GM23338 (cell line): ENCODE results near the gene EXOC3L4. TPM values are rescaled to one million over a fixed set of nuclear protein-coding genes. Genes with fewer than 3 reads are reported as not detected.
"Not testable (repeated sequence)": the region's sequence is repeated elsewhere in the genome, so short reads cannot be mapped to it uniquely, and the experiment has no call there.

Source experiments
- ATAC-seq: fragments of 200-7000 bp; cut with Tn5 transposase; 3 replicates; pipeline ENCODE4 v1.9.1; 2020
- DNase-seq: peaks from one replicate; pipeline ENCODE4 v3.0.0-alpha.2; 2015; ENCODE audit warnings: low spot score
- H2AFZ ChIP-seq: fragments of 200-600 bp; sonication (generic); 2 replicates; pipeline ENCODE4 v1.8.0; 2016; ENCODE audit warnings: antibody characterized with exemption, mild to moderate bottlenecking, moderate library complexity
- H3F3A ChIP-seq: fragments of 200-600 bp; sonication (generic); replicated peaks from 2 replicates; pipeline ENCODE4 v1.8.0; 2017; ENCODE audit warnings: antibody characterized with exemption, mixed run types, low read depth
- H3K27ac ChIP-seq: fragments of 200-600 bp; sonication (generic); 2 replicates; pipeline ENCODE4 v1.6.1; 2016; ENCODE audit warnings: low read depth
- H3K27me3 ChIP-seq: fragments of 200-600 bp; sonication (generic); 2 replicates; pipeline ENCODE4 v1.8.0; 2016; ENCODE audit warnings: mild to moderate bottlenecking, mixed run types, moderate library complexity; ENCODE audit not compliant: insufficient read depth
- H3K36me3 ChIP-seq: fragments of 200-600 bp; sonication (generic); 2 replicates; pipeline ENCODE4 v1.8.0; 2016; ENCODE audit warnings: mild to moderate bottlenecking; ENCODE audit not compliant: insufficient read depth
- H3K4me1 ChIP-seq: fragments of 200-600 bp; sonication (generic); 2 replicates; pipeline ENCODE4 v1.8.0; 2016; ENCODE audit warnings: mild to moderate bottlenecking, moderate library complexity; ENCODE audit not compliant: insufficient read depth
- H3K4me2 ChIP-seq: fragments of 200-600 bp; sonication (generic); 2 replicates; pipeline ENCODE4 v1.7.1; 2017; ENCODE audit warnings: mixed run types
- H3K4me3 ChIP-seq: fragments of 200-600 bp; sonication (generic); 2 replicates; pipeline ENCODE4 v1.6.1; 2016; ENCODE audit warnings: mixed run types
- H3K79me2 ChIP-seq: fragments of 200-600 bp; sonication (generic); replicated peaks from 2 replicates; pipeline ENCODE4 v1.8.0; 2017; ENCODE audit warnings: mild to moderate bottlenecking; ENCODE audit not compliant: insufficient read depth
- H3K9me2 ChIP-seq: fragments of 200-600 bp; sonication (generic); 2 replicates; pipeline ENCODE4 v1.8.0; 2017; ENCODE audit not compliant: insufficient read depth
- H4K20me1 ChIP-seq: fragments of 200-600 bp; sonication (generic); replicated peaks from 2 replicates; pipeline ENCODE4 v1.8.0; 2017; ENCODE audit warnings: mild to moderate bottlenecking; ENCODE audit not compliant: insufficient read depth
- H3K27ac Mint-ChIP-seq: 2 replicates; pipeline ENCODE4 v1.8.0; 2020; ENCODE audit warnings: inconsistent platforms, mild to moderate bottlenecking, moderate library complexity, mixed read lengths
- H3K27me3 Mint-ChIP-seq: 3 replicates; pipeline ENCODE4 v1.8.0; 2022; ENCODE audit warnings: low read depth, mild to moderate bottlenecking, moderate library complexity, mixed read lengths, inconsistent platforms; ENCODE audit not compliant: insufficient read depth, poor library complexity
- H3K36me3 Mint-ChIP-seq: 3 replicates; pipeline ENCODE4 v1.8.0; 2021; ENCODE audit warnings: low read depth, mild to moderate bottlenecking, inconsistent platforms, moderate library complexity, mixed read lengths
- H3K4me1 Mint-ChIP-seq: 3 replicates; pipeline ENCODE4 v1.8.0; 2020; ENCODE audit warnings: mild to moderate bottlenecking, inconsistent platforms, mixed read lengths
- H3K4me3 Mint-ChIP-seq: 3 replicates; pipeline ENCODE4 v1.8.0; 2021; ENCODE audit warnings: moderate library complexity, mild to moderate bottlenecking, inconsistent platforms, mixed read lengths
- H3K9me3 Mint-ChIP-seq: 3 replicates; pipeline ENCODE4 v1.8.0; 2020; ENCODE audit warnings: moderate library complexity, mild to moderate bottlenecking, inconsistent platforms, mixed read lengths
- CREB1 ChIP-seq: fragments of 250-450 bp; sonication (Bioruptor Pico); IDR thresholded peaks from 2 replicates; pipeline ENCODE4 v1.5.0; 2020; ENCODE audit warnings: low read depth, mild to moderate bottlenecking, moderate library complexity
- ETS1 ChIP-seq: IDR thresholded peaks from 2 replicates; pipeline ENCODE4 v1.6.1; 2016; ENCODE audit warnings: antibody characterized with exemption
- EZH2 ChIP-seq: fragments of 200-600 bp; sonication (generic); IDR thresholded peaks from one replicate; pipeline ENCODE4 v1.8.0; 2017; ENCODE audit warnings: antibody characterized with exemption, mild to moderate bottlenecking, low read depth; ENCODE audit not compliant: unreplicated experiment
- EZH2phosphoT487 ChIP-seq: fragments of 200-600 bp; sonication (generic); IDR thresholded peaks from one replicate; pipeline ENCODE4 v1.8.1; 2018; ENCODE audit warnings: antibody characterized with exemption; ENCODE audit not compliant: unreplicated experiment
- JUNB ChIP-seq: IDR thresholded peaks from one replicate; pipeline ENCODE4 v1.6.1; 2016; ENCODE audit warnings: antibody characterized with exemption; ENCODE audit not compliant: unreplicated experiment
- NANOG ChIP-seq: IDR thresholded peaks from 2 replicates; pipeline ENCODE4 v1.6.1; 2016; ENCODE audit warnings: antibody characterized with exemption, borderline replicate concordance
- POLR2AphosphoS5 ChIP-seq: IDR thresholded peaks from 2 replicates; pipeline ENCODE4 v1.6.1; 2016; ENCODE audit warnings: antibody characterized with exemption, low read depth
- REST ChIP-seq: IDR thresholded peaks from one replicate; pipeline ENCODE4 v1.6.1; 2018; ENCODE audit warnings: antibody characterized with exemption; ENCODE audit not compliant: unreplicated experiment
- STAT1 ChIP-seq: IDR thresholded peaks from one replicate; pipeline ENCODE4 v1.6.1; 2016; ENCODE audit warnings: antibody characterized with exemption; ENCODE audit not compliant: unreplicated experiment
- ZNF114 ChIP-seq: fragments of 250-450 bp; sonication (Bioruptor Pico); IDR thresholded peaks from 2 replicates; pipeline ENCODE4 v1.5.0; 2020; ENCODE audit warnings: mild to moderate bottlenecking, moderate library complexity
- ZNF331 ChIP-seq: fragments of 250-450 bp; sonication (Bioruptor Pico); IDR thresholded peaks from 2 replicates; pipeline ENCODE4 v1.5.0; 2020; ENCODE audit warnings: low read depth, mild to moderate bottlenecking, moderate library complexity
- polyA plus RNA-seq: library from polyadenylated mRNA; unstranded; fragments of >200 nt; fragmentation: Nextera tagmentation; extraction: Ambion mirVana; gene quantifications from 2 replicates; pipeline ENCODE4 v1.2.1, GENCODE V29; 2016
- total RNA-seq: library from RNA; depleted of rRNA; stranded (reverse); fragments of >200 nt; shearing (Covaris generic); gene quantifications from 2 replicates; pipeline ENCODE4 v1.2.3, GENCODE V29; 2014

EXOC3L4 gene
- total and polyA plus RNA-seq, 2 experiments from 2014 or later, result not detected

DNA sequence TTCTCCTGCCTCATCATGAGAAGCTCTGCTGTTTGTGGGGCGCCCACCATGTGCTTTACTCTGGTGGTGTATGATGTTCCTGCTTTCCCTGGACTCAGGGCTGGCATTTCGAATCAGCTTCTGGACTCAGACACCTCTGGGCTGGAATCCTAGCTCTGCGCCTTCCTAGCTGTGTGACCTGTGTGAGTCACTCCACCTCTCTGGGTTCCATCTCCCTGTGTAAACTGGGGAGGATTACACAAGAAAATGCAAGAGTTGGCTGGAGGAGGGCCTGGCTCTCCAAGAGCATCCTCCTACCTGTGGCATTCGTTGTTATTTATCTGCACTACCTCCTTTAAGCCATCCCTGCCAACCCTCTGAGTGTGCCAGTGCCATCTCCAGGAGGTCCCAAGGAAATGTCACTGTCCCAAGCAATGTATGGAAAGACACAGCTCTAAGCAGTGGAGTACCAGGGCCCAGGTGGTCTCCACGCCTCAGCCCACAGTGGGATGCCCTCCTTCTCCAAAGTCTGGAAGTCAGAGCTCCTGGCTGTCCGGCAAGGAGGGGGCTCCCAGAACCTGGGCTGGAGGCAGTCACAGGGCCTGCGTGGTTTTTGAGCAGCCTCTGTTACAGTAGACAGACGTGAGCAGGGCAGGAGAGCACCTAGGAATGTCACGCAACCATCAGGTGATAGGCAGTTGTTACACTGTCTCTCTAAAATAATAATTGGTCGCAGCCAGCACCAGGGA is 21.5 kb downstream of the EXOC3L4 start (continued):
- TF ChIP-seq ETS1 (no peak), REST (no peak), ZNF114 (CRISPR knock-in tag) (no peak), CREB1 (no peak), STAT1 (no peak), JUNB (no peak), EZH2phosphoT487 (no peak), ZNF331 (CRISPR knock-in tag) (no peak), POLR2AphosphoS5 (no peak)

DNA sequence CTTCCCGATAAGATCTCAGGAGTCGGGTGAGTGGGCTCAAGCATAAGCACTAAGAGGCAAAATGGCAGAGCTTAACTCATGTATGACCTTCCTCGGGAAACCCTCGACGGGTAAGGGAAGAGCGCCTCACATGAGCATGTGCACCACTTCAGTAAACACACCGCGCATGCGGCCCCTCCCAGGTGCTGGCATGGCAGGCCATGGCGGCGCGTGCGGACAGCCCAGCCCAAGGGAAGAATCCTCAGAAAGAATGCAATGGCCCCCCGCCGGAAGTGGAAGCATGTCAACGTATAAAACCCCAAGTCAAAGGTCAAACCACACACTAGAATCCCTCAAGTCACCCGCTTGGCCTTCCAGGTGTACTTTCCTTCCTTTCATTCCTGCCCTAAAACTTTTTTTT is 22.1 kb downstream of the EXOC3L4 start:
- Mint-ChIP-seq H3K9me3 (no peaks in the 10 kb centered on the region), H3K36me3 (no peaks in the 10 kb centered on the region), H3K27me3 (peaks cover 15% of the 10 kb centered on the region), H3K27ac (no peak overlapping the region), H3K4me1 (peaks cover 13% of the 10 kb centered on the region), H3K4me3 (no peak overlapping the region)
- H3K27ac ChIP-seq, result no peak overlapping the region
- H3K4me2 ChIP-seq, result no peak overlapping the region
- H3K79me2 ChIP-seq, result no peaks in the 10 kb centered on the region
- H3K36me3 ChIP-seq, result no peaks in the 10 kb centered on the region
- H3K9me2 ChIP-seq, result no peaks in the 10 kb centered on the region
- 0 out of 2 replicates have a peak, but pooled peaks cover 11% of the 10 kb centered on the region for H3K27me3 ChIP-seq
- no peak overlapping the region for H3K4me3 ChIP-seq
- DNase-seq (no peak), ATAC-seq (no peak)
- no peaks in the 10 kb centered on the region; the same call in 1 of the 2 replicates for H3F3A ChIP-seq
- peaks cover 7% of the 10 kb centered on the region; the same call in 1 of the 2 replicates for H3K4me1 ChIP-seq
- no peak overlapping the region for H2AFZ ChIP-seq
- TF ChIP-seq ZNF331 (CRISPR knock-in tag), result no peak
- TF ChIP-seq NANOG, result no peak
- TF ChIP-seq CREB1, result no peak
- TF ChIP-seq EZH2, result no peak
- no peak for TF ChIP-seq ZNF114 (CRISPR knock-in tag)
- TF ChIP-seq POLR2AphosphoS5, result no peak
- no peaks in the 10 kb centered on the region for H4K20me1 ChIP-seq

- H3K27ac ChIP-seq, H3K4me3 ChIP-seq, H3F3A ChIP-seq, H3K36me3 ChIP-seq, DNase-seq, H3K4me2 ChIP-seq, H3K36me3 Mint-ChIP-seq, ATAC-seq, H3K27ac Mint-ChIP-seq, H2AFZ ChIP-seq, H3K9me2 ChIP-seq, H3K9me3 Mint-ChIP-seq, H4K20me1 ChIP-seq, H3K79me2 ChIP-seq, H3K4me3 Mint-ChIP-seq: not testable (repeated sequence)
- H3K27me3 Mint-ChIP-seq, result peaks cover 13% of the 10 kb centered on the region
- Histone ChIP-seq H3K4me1 (peaks cover 13% of the 10 kb centered on the region; the same call in 1 of the 2 replicates), H3K27me3 (peaks cover 13% of the 10 kb centered on the region; the same call in 1 of the 2 replicates)
- peaks cover 14% of the 10 kb centered on the region for H3K4me1 Mint-ChIP-seq
Observed at GRCh38 chr14:103117499-103117898, 23.0 kb downstream of the EXOC3L4 start.
